Measurements from ENCODE around the gene DKKL1.

The DKKL1 gene

GRCh38 chr19:49340069-49340864 is 23.4 kb upstream of the DKKL1 start:
- TF ChIP-seq CTCF (IDR thresholded peaks at IDR 0.05; ENCODE audit: low read depth, low read length): no peak
- no peak for DNase-seq (ENCODE audit: extremely low read depth, low read depth)

- TF ChIP-seq CTCF (IDR thresholded peaks at IDR 0.05; ENCODE audit: low read depth, low read length): no peak
- no peak for DNase-seq (ENCODE audit: extremely low read depth, low read depth)
Observed at GRCh38 chr19:49340865-49341718, 22.6 kb upstream of the DKKL1 start.

GRCh38 chr19:49342291-49342721 is 21.4 kb upstream of the DKKL1 start:
- no peak for DNase-seq (ENCODE audit: extremely low read depth, low read depth)
- TF ChIP-seq CTCF (IDR thresholded peaks at IDR 0.05; ENCODE audit: low read depth, low read length): no peak

GRCh38 chr19:49343123-49343522 is 20.6 kb upstream of the DKKL1 start:
- no peak for TF ChIP-seq CTCF (IDR thresholded peaks at IDR 0.05; ENCODE audit: low read depth, low read length)
- DNase-seq (ENCODE audit: extremely low read depth, low read depth): no peak

- TF ChIP-seq CTCF (IDR thresholded peaks at IDR 0.05; ENCODE audit: low read depth, low read length): no peak
- DNase-seq (ENCODE audit: extremely low read depth, low read depth): no peak
Observed at GRCh38 chr19:49344505-49345423, 18.9 kb upstream of the DKKL1 start.

GRCh38 chr19:49347191-49347590 is 16.5 kb upstream of the DKKL1 start:
- DNase-seq (ENCODE audit: extremely low read depth, low read depth): no peak
- TF ChIP-seq CTCF (IDR thresholded peaks at IDR 0.05; ENCODE audit: low read depth, low read length): no peak

All from AG09319 (cell line).